ENCODE data around the gene PRSS57.

Gene PRSS57

GRCh38 chr19:648904-649801 lies 46.1 kb downstream of the PRSS57 start:
- no peak for DNase-seq

- DNase-seq, result no peak
Observed at GRCh38 chr19:648305-648704, 46.9 kb downstream of the PRSS57 start.

- DNase-seq, result no peak
Observed at GRCh38 chr19:647566-648284, 47.5 kb downstream of the PRSS57 start.

GRCh38 chr19:646779-647565 lies 48.3 kb downstream of the PRSS57 start:
- DNase-seq, result no peak

- DNase-seq, result no peak
Observed at GRCh38 chr19:645912-646778, 49.1 kb downstream of the PRSS57 start.

GRCh38 chr19:644789-645188 lies 50.5 kb downstream of the PRSS57 start:
- no peak for DNase-seq

- DNase-seq, result no peak
Observed at GRCh38 chr19:644363-644762, 50.9 kb downstream of the PRSS57 start.

- no peak for DNase-seq
Observed at GRCh38 chr19:643736-644135, 51.5 kb downstream of the PRSS57 start.

GRCh38 chr19:642767-643727 lies 52.2 kb downstream of the PRSS57 start:
- no peak for DNase-seq

GRCh38 chr19:641702-642101 lies 53.5 kb downstream of the PRSS57 start:
- DNase-seq, result no peak

- DNase-seq, result no peak
Observed at GRCh38 chr19:640606-641189, 54.6 kb downstream of the PRSS57 start.

- no peak for DNase-seq
Observed at GRCh38 chr19:640161-640558, 55.1 kb downstream of the PRSS57 start.

GRCh38 chr19:639253-640160 lies 55.7 kb downstream of the PRSS57 start, which contains the start of gene FGF22:
FGF22 (plus strand) TSS chr19:639879; CDS start chr19:639926, 47 bp downstream.
- peak; percentile 86 to 94 for DNase-seq

GRCh38 chr19:638906-639252 lies 56.4 kb downstream of the PRSS57 start:
- no peak for DNase-seq

Measured in inflammatory macrophage (primary cell).